ENCODE measurements around the gene MTHFSD. TPM values are rescaled to one million over a fixed set of nuclear protein-coding genes. Genes with fewer than 3 reads are reported as not detected.

MTHFSD gene
- total RNA-seq, 2 donors from 2014 or later: 11.8 to 14.1 TPM

DNA sequence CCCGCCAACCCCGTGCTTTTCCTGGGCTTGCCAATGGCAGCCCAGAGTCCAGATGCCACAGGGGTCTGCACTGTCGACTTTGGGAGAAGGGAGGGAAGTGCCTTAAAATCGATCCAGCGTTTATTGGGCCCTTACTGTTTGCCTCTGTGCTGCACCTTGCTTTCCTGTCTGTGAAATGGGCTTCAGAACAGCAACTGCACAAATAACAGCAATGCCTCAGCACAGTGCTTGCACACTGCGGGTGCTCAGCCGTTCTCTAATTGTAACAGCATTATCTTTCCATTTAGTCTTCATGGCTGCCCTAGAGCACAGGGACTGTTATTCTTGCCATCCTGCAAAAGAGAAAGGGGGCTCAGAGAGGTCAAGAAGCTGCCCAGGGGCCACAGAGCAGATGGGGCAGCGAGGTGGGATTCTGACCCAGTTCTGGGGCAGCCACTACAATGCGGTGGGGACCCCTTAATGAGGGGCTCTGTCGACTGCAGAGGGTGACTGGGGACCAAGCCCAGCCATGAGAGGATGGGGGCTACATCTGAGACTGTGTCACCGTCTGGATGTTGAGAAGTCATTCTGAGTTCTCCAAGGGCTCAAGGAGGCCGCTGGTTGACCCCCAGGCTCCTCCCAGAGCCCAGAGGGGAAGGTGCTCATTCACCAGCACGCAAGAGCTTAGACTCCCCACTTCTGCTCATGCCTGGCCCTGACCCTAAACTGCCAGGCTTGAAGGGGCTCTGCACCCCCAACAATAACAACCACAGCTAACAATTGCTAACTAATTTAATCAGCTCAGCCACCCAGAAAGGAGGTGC, 54.1 kb downstream of the MTHFSD start:
- intact Hi-C loops (cut with DNase I): no loop called here

DNA sequence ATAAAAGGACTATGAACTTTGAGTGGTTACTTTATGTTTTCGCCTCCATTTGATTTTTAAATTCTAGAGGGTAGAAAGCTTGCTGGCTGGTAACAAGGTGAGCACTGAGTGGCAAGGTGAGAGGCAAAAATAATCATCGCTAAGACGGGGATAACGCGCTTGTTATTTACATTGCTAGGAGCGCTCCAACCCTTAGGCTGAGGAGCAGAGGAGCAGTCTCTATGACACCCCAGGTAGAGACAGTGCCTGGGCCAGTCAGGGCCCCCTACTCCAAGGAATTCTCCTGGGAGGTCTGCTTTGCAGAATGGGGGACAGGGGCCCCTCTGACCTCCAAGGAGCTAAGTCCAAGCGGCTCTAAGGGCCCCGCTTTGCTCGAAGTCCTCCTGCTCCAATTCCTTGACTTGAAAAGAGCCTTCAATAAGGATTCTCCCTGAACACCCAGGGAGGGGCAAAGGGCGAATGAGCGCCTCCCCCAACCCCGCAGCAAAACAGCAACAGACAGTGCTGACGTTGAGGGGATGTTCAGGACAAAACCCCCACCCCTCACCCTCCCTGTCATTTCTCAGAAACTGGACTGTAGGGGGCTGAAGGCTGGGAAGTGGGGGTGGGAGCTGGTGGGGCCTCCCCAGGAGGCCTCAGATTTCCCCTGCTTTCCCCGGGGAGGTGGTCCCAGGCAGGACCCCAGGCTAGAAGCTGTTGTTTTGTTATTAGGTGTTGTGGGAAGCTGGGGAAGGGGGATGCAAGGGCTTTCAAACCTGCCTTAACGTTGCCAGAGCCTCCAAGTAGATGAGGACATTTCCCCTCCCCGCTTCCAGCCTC, 54.9 kb downstream of the MTHFSD start:
- intact Hi-C loops (cut with DNase I): no loop called here

More for the DNA sequence above, 54.1 kb downstream of the MTHFSD start:
- no peak for DNase-seq (ENCODE audit: low spot score)

DNA sequence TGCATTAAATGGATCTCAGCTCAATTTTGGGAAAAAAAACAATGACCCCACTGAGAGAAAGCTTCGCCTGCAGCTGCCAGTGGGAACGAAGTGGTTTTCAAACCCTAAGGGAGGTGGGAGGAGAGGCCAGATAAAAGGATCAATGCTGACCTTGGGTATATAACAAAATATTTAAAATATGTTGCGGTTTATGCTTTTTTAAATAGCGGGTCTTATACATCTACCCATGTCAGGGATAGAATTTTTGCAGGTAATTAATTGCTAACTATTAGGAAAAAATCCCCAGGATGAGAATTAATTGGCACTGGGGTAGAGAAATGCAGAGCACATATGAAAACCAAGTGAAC, 55.6 kb downstream of the MTHFSD start:
- intact Hi-C loops (cut with DNase I): no loop called here
- DNase-seq (ENCODE audit: low spot score): no peak

More for the DNA sequence above, 54.9 kb downstream of the MTHFSD start:
- no peak for DNase-seq (ENCODE audit: low spot score)

DNA sequence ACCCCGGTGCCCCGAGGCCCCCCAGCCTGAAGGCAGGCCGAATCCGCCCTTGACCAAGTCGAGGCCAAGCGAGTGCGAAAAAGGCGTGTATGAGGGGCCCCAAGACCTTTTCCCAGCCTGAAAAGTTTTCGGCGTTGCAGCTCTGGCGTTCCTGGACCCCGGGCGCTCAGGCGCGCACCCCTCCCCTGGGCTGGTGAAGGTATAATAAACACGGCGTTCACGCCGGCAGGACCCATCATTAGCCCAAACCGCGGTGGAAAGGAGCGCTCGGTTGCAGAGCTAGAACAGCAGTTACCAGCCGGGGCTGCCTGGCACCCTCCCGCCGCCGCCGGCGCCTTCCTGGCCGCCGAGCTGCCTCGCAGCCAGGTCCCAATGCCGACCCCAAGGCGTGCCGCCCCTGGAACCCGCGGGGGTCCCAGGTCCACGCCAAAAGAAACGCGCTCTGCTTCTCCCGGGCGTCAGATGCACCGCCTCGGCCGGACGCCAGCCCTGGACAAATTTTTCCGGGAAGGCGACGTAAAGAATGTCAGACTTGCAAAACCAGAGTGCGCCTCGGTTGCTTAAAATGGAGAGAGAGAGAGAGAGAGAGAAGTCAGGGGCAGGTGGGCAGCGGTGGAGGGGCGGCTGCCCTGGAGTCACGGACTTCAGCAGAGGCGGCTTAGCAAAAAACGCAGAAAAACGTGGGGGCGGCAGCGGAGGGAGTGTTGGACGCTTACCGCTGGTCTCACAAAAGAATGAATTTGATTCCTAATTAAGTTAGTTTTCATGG, 56.2 kb downstream of the MTHFSD start:
- DNase-seq (ENCODE audit: low spot score): peak; percentile 64
- intact Hi-C loops (cut with DNase I): no loop called here

DNA sequence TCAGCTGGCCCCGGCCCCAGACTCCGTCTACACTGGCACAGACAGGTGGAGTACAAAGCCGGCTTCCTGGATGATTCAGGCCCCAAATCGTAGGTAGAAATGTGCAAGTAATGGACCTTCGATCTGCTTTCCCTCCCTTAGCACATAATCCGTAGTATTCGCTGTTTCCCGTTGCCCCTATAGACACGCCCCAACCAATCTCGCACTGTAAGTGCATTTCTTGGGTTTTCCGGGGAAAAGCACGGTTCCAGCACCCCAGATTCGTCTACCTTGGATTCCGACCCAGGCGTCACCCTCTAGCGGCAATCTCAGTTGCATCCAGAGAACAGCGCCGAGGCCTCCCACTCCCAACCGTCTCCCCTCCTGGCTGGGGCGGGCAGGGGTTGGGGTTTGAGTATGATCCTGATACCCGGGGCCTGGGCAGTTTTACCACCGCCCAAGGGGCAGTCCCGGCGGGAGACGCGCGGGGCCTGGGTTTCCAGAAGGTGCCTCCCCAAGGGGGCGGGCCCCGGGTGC, 56.8 kb downstream of the MTHFSD start:
- DNase-seq (ENCODE audit: low spot score): peak; percentile 78
- intact Hi-C loops (cut with DNase I): no loop called here

DNA sequence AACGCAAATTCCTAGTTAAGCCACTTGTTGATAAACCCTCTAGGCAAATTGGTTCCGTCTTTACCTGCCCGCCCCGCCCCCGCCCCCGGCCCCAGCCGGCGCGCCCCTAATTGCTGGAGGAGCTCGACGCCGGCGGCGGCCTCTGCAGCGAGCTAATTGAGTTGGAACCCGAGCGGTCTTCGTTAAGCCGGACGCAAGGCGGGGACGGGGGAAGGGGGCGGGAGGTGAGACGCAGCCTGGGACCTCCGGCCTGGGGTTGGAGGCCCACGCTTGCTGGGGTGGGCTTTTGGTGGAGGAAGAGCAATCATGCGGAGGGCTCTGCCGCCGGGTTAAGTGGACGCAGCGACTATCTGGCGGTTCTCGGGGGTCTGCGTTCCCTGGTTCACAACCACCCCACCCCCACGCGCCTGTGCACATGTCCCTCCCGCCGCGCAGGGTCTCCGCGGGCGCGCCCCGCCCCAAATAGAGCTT, 57.4 kb downstream of the MTHFSD start:
- intact Hi-C loops (cut with DNase I): no loop called here
- DNase-seq (ENCODE audit: low spot score): peak; percentile 51

DNA sequence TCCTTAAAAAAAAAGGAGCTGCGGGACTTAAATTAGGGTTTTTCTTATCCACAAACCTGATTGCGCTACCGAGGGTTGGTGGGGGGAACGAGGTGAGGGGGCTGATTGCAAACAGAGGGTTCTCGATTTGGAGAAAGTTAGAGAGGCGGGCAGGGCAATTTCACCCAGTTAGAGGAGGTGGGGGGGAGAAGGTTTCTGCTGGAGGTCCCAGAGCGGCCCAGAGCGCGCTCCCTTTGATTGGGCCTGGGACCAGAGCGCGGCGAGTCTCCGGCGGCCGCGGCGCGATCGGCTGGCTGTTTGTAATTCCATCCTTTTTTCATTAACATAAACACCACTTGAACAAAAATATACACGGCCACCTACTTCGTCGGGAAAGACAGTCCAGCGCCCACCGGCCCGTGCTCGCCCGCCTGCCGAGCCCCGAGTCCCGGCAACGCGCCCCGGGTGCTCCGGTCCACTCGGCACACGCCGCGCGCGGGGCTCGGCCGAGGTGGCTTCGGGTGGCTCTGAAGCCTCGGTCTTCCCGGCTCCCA, 58.0 kb downstream of the MTHFSD start:
- intact Hi-C loops (cut with DNase I): no loop called here
- no peak for DNase-seq (ENCODE audit: low spot score)

DNA sequence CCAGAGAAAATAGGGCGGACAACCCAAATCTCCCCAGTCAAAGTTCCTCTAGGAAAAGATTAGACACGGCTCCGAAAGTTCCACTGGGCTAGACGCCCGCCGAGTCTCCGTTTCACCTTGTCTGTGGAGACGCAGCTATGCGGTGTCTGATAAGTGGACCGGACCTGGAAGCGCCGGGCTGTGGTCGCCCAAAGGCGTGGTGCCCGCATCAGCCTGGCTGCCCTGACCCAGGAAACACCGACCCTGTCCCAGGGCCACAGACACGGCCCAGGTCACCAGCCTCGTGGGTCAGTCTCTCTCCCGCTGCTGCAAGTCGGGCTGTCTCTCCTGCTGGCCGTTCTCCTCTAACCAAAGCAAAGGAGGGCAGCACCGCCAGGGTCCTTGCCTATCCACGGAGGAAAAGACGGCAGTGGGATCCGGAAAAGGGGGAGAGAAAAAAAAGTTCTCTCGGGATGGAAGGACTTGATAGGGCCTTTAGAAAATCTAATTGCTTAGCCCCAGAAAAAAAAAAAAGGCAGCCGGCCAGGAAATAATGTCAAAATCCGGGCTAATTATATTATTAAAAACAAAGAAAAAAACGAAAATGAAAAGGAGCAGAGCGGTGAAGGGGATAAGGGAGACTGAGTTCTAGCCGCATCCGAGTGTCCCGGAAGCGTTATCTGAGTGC, 58.6 kb downstream of the MTHFSD start:
- intact Hi-C loops (cut with DNase I): no loop called here
- no peak for DNase-seq (ENCODE audit: low spot score)

DNA sequence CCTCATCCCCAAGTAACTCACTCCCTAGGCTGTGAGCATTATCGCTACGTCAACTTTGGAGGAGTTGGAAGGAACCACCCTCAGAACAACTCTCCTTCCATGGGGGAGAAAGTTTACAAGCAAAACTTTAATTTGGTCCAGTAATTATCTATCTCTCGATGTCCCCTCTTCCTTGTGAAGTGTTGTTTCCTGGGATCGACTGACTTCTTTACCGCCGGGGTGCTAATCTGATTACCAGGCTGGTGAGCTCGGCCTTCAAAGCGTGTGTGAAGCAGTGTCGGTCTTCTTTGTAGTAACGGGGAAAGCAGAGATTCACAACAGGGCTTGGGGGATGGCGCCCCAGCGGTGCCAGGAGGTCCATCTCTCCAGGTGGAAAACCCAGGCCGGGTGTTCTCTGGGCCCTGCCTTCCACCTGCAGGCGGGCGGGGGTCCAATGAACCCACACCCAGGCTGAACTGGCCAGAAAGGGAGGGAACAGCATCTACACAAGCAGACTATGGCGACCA, 59.2 kb downstream of the MTHFSD start:
- DNase-seq (ENCODE audit: low spot score): no peak
- intact Hi-C loops (cut with DNase I): no loop called here

DNA sequence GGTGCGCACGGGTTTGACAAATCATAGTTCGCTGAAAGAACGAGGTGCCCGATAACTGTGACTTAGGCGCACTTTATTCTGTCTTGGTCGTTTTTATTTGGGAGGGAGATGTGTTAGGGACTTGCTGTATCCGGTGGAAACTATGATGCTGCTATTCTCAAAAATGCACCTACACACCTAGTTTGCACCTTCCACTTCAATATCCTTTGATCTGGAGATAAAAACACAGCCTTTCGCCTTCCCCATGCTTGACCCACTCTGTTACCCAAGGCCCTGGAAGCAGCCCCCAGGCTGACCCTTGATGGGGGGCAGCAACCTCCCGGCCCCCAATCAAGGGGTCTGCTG, 59.7 kb downstream of the MTHFSD start:
- no peak for DNase-seq (ENCODE audit: low spot score)
- intact Hi-C loops (cut with DNase I): no loop called here

DNA sequence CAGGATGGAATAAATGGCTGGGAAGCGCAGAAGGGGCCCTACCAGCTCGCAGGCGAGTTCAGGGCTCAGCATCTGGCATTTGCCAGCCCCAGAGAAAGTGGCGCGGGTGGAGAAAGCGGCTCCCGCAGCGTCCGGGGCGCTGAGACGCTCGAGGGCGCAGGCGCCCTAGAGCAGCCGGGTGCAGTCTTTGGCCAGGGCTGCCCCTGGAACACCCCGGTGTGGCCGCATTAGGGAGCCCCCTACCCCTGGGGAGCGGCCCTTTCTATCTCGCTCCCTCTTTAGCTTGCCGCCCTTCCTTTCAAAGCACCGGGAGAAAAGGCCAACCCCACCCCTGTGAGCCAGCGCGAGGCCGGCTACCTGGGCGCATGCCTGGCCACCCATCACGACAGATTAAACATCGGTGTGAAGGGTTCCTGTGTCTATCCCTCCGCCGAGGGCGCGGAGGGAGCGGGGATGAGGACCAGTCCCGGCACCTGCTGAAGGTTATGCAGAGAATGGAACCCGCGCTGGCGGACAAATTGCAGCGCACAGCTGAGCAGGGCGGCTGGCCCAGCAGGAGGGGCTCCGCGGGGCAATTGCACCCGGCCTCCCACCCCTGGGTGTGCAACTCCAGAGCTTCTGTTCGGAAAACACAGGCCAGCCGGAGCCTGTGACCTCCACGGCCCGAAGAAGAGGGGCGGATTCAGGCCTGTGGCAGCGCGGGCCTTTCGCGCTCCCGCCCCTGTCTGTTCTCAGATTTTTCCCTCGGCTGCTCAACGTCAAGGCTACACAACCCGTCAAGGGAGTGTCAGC, 60.3 kb downstream of the MTHFSD start:
- intact Hi-C loops (cut with DNase I): no loop called here
- DNase-seq (ENCODE audit: low spot score): no peak

DNA sequence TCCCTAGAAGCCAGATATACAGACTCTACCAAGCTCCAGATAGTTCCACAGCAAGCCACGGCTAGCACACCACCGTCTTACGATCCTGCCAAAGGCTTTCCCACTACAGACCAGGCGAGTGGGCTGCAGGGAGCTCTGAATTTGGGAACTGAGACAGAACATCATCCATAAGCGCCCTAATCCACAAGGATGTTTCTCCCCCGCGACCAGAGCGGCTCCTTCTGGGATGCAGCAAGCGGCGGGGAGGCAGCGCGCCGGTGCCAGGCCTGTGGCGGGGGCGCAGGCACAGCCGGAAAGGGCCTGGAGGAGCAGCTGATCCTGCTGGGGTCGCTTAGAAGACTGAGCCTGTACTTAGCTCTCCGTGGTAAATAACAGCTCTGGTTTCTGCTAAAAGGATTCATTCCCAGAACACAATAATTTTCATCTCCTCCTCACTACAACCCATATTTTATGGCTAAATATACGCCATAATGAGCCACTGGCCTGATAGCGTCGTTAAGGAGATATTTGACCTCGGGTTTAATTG, 60.9 kb downstream of the MTHFSD start:
- DNase-seq (ENCODE audit: low spot score): no peak
- intact Hi-C loops (cut with DNase I): no loop called here

DNA sequence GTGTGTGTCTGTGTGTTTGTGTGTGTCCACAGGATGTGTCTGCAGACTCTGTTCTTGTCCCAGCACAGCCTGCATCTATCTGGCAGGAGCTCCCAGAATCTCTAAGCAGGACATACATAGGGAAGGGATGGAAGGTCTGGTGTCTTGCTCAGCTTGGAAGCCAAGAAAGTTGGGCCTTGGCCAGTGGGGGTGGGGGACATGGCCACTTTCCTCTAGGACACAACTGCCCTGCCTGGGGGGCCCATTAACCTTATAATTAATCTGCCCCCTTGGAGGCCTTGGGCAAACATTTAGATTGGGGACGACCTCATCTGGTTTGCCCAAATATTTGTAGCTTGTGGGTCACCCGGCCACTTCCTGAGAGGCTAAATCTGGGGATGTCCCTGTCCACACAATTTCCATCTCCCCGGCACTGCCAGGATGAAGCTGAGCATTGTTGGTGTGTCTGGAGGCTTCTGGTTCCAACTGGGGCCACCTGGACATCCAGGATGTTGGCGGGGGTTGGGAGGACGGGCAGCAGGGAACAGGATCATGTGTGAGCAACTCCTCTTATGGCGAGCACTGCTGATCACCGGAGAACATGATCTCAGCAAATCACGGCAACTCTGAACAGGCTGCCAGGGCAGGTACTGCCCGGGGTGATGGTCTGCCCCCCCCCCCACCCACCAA, 61.9 kb downstream of the MTHFSD start:
- DNase-seq (ENCODE audit: low spot score): no peak
- intact Hi-C loops (cut with DNase I): no loop called here

DNA sequence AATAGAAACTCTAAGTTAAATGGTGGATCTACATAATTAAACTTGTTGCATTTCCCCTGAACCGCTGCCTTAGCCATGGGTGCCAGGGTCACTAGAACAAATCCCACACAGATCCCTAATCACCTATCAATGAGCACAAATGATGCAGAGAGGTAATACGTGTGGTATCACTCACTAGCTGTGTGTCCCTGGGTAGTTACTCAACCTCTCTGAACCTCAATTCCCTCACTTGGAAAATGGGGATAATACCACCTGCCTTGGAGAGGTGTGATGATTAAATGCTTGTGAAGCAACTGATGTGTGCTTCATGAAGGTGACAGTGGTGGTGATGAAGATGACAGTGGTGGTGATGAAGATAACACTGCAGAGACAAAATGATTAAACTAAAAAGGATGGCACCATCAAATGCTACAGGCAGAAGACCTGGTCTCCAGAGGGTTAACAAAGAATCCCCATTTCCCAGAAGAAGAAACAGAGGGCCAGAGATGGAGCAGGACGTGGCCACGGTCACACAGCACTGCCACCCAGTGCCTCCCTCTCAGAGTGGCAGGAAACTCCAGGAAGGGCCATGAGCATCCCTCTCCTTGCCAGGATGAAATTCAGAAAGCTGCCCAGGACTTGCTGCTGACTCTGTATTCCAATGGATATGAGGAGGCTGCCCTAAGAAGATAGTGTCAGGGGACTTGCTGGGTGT, 62.6 kb downstream of the MTHFSD start:
- intact Hi-C loops (cut with DNase I): no loop called here
- no peak for DNase-seq (ENCODE audit: low spot score)

DNA sequence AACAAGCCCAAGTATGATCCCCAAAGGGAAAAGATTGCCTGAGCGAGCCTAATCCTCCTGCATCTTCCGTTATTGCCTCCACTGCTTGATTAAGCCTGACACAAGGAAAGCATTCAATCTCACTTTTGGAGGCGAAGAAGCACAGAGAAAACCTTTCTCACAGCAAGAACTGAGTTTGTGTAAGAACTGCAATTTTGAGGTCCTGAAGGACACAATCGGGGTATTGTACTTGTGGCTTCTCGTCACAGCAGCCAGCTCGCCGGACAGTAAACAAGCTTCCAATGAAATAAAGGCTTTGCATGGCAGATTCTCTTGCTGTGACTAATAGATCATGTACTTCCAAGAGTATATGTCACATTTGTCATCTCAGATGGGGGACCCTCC, 63.4 kb downstream of the MTHFSD start:
- DNase-seq (ENCODE audit: low spot score): no peak
- intact Hi-C loops (cut with DNase I): no loop called here

DNA sequence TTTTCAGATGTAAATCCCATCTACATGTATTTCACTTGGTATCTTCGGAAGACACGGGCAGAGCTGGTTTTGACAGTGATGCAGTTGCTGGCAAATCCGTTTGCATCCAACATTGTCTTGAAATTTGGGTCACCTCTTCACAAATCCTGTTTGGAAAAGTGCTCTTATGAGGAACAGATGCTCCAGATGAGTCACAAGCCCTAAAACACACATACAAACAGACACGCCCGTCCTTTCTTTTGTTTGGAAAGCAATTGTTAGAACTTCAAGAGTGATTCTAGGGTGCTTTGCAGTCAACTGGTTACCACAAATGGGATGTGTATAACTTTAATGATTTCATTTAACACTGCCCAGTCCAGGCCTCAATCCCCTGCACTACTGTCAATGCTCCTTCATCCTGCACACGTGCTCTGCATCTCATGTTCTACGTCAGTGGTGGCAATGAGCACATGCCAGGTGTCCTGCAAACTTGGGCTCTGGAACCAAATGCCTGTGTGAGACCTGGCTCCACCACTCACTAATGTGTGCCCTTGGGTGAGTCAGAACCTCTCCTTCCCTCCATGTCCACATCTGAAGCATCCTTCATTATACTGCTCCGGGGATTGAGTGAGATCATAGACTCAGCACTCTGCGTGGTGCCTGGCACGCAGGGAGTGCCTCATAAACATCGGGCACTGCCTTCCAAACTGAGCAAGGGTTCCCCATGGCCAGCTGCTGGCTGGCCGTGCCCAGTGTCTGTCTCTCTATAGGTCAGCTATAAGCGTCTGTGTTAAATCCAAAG, 64.0 kb downstream of the MTHFSD start:
- intact Hi-C loops (cut with DNase I): no loop called here
- no peak for DNase-seq (ENCODE audit: low spot score)
